Left lung (tissue), 10 donors: Measurements from ENCODE around the gene CDKN2C. TPM values are rescaled to one million over a fixed set of nuclear protein-coding genes. Genes with fewer than 3 reads are reported as not detected.

Source experiments
- ATAC-seq: fragments of 200-7000 bp; cut with Tn5 transposase; one replicate; pipeline ENCODE4 v1.9.1; 2020; ENCODE audit warnings: moderate library complexity
- DNase-seq, 4 donors: peaks; one replicate each; pipeline ENCODE4 v3.0.0-alpha.2; 2013 to 2020
- H3K27ac ChIP-seq, 2 donors: fragments of 200-600 bp; sonication (generic) in 1 of 2; one replicate each; pipeline versions ENCODE4 v1.5.0 to v1.8.0; 2020 to 2021
- H3K27me3 ChIP-seq, 2 donors: fragments of 200-600 bp; sonication (generic) in 1 of 2; one replicate each; pipeline versions ENCODE4 v1.5.0 to v1.8.0; 2020 to 2021
- H3K36me3 ChIP-seq, 2 donors: fragments of 200-600 bp; sonication (generic) in 1 of 2; one replicate each; pipeline versions ENCODE4 v1.5.0 to v1.8.0; 2020 to 2021
- H3K4me1 ChIP-seq, 2 donors: fragments of 200-600 bp; one replicate each; pipeline ENCODE4 v1.8.0; 2021
- H3K4me3 ChIP-seq, 2 donors: fragments of 200-600 bp; sonication (generic) in 1 of 2; one replicate each; pipeline versions ENCODE4 v1.5.0 to v1.8.0; 2020 to 2021; ENCODE audit warnings: mild to moderate bottlenecking in 1 of 2
- H3K9me3 ChIP-seq, 2 donors: fragments of 200-600 bp; sonication (generic) in 1 of 2; one replicate each; pipeline versions ENCODE4 v1.5.0 to v1.8.0; 2020 to 2021
- CTCF ChIP-seq, 2 donors: fragments of 200-600 bp; sonication (generic) in 1 of 2; IDR thresholded peaks; one replicate each; pipeline versions ENCODE4 v1.5.0 to v1.8.0; 2021; ENCODE audit warnings: antibody characterized with exemption in 2 of 2
- intact Hi-C, 2 donors: fragments of 100-400 bp; cut with DNase I; formaldehyde crosslinking; loops; one replicate each; pipeline versions ENCODE4 v1.11.2 to v1.14.2; 2022
- polyA plus RNA-seq, 6 donors: library from polyadenylated mRNA; unstranded; fragments of 120-200 nt; gene quantifications; one replicate each; pipeline ENCODE4 v1.2.1, GENCODE V29; 2013; ENCODE audit not compliant: insufficient read length in 6 of 6
- total RNA-seq, 2 donors: library from RNA; stranded (reverse); fragmentation: NEBNext Ultra II Directional; extraction: Animal tissue kit (Norgen Biotek cat#: 25700); gene quantifications; one replicate each; pipeline ENCODE4 v1.2.1, GENCODE V29; 2021
- donor health status: DM: no; HTN: yes; CAD: no.
- donor health status: DM: no; HTN: no; CAD: no.

Gene CDKN2C
- total and polyA plus RNA-seq, 8 donors = 12.3 to 35.5 (median 18.3) TPM

GRCh38 chr1:51009381-51009780 is 39.3 kb downstream of the CDKN2C start:
- no peak for TF ChIP-seq CTCF (IDR thresholded peaks at IDR 0.05)
- no peaks in the 10 kb centered on the region for H3K36me3 ChIP-seq
- peaks cover 0 to 4% of the 10 kb centered on the region in 2 donors for H3K9me3 ChIP-seq
- H3K4me3 ChIP-seq = no peak overlapping the region
- no peaks in the 10 kb centered on the region for H3K4me1 ChIP-seq
- intact Hi-C loops = no loop called here
- no peaks in the 10 kb centered on the region for H3K27me3 ChIP-seq
- no peak for DNase-seq
- ATAC-seq = no peak
- H3K27ac ChIP-seq = no peak overlapping the region

- Histone ChIP-seq H3K27me3 (no peaks in the 10 kb centered on the region), H3K4me3 (no peak overlapping the region), H3K27ac (no peak overlapping the region), H3K9me3 (peaks cover 0 to 4% of the 10 kb centered on the region in 2 donors), H3K36me3 (no peaks in the 10 kb centered on the region), H3K4me1 (no peaks in the 10 kb centered on the region)
- ATAC-seq = no peak
- no peak for DNase-seq
- intact Hi-C loops = no loop called here
- TF ChIP-seq CTCF (IDR thresholded peaks at IDR 0.05) = no peak
Measured at GRCh38 chr1:51014878-51015277, 44.8 kb downstream of the CDKN2C start.

- DNase-seq (no peak), ATAC-seq (no peak)
- Histone ChIP-seq H3K9me3 (no peaks in the 10 kb centered on the region), H3K4me1 (no peaks in the 10 kb centered on the region), H3K36me3 (no peaks in the 10 kb centered on the region), H3K27me3 (no peaks in the 10 kb centered on the region), H3K4me3 (no peak overlapping the region), H3K27ac (no peak overlapping the region)
- no peak for TF ChIP-seq CTCF (IDR thresholded peaks at IDR 0.05)
- intact Hi-C loops = no loop called here
Measured at GRCh38 chr1:51019811-51020210, 49.8 kb downstream of the CDKN2C start.

Other genes starting within 250 kb of the CDKN2C start
- gene FAF1, start 10.0 kb upstream of the CDKN2C start, total RNA-seq = 10 to 100 TPM; 47.4 to 58.3 TPM
- 10 to 100 TPM; 49.3 to 56.2 (median 53.2) TPM for gene FAF1, start 10.0 kb upstream of the CDKN2C start, polyA plus RNA-seq
- not detected for gene C1orf185, start 132.0 kb downstream of the CDKN2C start, total RNA-seq
- not detected for gene C1orf185, start 132.0 kb downstream of the CDKN2C start, polyA plus RNA-seq